ENCODE results near the gene MED13.
"Not testable (repeated sequence)": the region's sequence is repeated elsewhere in the genome, so short reads cannot be mapped to it uniquely, and the experiment has no call there.

Gene MED13

DNA sequence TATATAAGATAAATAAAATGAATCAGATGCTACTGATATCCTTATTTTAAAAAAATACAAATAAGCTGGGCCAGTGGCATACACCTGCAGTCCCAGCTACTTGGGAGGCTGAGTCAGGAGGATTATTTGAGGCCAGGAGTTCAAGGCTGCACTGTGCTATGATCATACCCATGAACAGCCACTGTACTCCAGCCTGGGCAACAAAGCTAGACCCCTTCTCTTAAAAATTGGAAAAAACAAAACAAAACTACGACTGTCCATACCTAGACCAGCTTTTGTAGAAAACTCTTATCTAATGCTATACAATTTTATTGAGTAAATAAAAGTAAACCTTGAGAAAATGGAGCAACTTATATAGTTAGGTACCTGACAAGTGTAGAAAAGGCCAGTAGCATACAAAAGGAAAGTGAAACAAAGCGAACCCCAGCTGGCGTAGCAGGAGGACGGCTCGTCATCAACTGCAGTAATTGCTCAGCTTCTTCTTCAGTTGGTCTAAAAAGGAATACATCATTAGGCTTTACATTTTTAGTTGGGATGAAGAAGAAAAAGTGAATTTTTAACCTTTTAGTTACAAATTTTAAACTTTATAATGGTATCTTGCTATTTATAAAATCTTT, 160.9 kb downstream of the MED13 start:
- FAIRE-seq: no peak

DNA sequence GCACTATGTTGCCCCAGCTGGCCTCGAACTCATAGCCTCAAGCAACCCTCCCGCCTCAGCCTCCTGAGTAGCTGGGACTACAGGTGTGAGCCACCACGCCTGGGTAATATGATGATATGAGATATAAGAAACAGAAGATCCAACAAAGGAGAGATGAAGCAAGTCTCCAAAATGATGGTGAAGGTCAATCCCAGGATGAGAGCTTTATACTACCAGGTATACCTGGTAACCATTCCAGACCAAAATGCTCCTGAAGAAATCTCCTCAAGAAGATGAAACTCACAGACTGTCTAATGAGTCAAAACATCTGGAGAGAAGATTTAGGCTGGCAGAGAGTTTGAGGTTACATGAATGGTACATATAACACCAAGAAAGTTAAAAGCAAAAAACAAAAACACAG, 161.8 kb downstream of the MED13 start:
- no peak for FAIRE-seq

DNA sequence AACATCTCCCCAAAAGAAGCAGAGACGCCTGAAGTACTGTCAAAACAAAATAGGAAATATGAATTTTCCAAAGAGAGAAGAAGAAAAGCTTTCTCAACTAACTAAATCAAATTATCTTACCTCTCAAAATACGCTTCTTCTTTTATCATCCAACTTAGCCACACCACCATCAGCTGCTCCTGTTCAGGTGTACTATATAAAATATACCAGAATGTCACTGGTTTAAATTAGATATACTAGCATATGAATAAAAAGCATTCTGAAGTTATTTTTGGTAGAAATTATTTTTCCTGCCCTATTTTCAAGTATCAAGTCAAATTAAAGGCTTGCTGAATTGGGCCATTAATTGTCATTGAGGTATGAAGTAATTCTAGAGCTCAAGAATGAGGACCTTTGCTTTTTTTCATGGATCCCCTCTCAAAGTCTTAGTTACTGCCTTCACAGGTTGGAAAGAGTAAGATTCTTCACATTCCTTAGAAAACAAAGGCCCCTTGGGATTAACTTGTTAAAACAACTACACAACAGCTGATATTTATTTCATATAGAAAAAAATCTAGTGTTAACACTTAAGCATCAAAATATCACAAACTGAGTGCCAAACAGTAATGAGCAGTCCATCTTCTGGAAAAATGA, 167.4 kb downstream of the MED13 start:
- FAIRE-seq: no peak

DNA sequence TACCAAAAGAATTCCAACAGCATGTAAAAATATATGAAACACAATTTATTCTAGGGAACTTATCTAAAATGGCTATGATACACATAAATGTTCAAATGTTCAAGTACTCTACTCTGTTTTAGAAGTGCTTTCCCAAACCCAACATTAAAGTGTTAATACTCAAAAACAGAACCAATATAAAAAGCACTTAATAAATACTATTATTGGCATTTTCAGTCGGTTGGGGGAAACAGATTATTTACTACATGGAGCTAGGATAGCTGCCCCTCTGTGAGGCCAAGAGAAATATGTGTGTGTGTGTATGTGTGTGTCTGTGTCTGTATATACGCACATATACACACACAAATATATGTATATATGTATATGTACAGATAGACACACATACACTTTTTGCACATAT, 169.7 kb downstream of the MED13 start:
- no peak for FAIRE-seq

DNA sequence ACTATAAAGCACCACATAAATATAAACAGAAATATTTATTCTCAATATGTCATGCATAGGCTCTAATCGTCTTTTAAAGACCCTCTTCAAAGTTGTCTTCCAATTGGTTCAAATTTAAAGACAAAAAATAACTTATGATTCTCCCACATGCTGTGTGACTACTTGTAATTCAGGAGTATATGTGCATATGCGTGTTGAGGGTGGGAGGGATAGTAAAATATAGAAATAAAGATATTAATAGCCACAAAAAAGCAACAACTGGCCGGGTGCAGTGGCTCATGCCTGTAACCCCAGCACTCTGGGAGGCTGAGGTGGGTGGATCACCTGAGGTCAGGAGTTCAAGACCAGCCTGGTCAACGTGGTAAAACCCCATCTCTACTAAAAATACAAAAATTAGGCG, 170.8 kb downstream of the MED13 start:
- not testable (repeated sequence) for FAIRE-seq
